ENCODE measurements around the gene NAA80.

GRCh38 chr3:50340448-50341329 lies 41.5 kb upstream of the NAA80 start, which contains the start of gene RASSF1:
- TF ChIP-seq CTCF (IDR thresholded peaks at IDR 0.05) (no peak), POLR2A (IDR thresholded peaks at IDR 0.05) (peak; percentile 67 to 79)
